Lower leg skin (tissue), 4 donors: ENCODE measurements around the gene SMO. TPM values are rescaled to one million over a fixed set of nuclear protein-coding genes. Genes with fewer than 3 reads are reported as not detected.

Source experiments
- DNase-seq, 2 donors: peaks; one replicate each; pipeline ENCODE4 v3.0.0-alpha.2; 2019; ENCODE audit warnings: low spot score in 2 of 2
- H3K4me3 ChIP-seq: fragments of 200-600 bp; sonication (generic); 2 replicates; pipeline ENCODE4 v1.5.1; 2017; ENCODE audit warnings: mild to moderate bottlenecking, low read depth; ENCODE audit not compliant: poor library complexity, severe bottlenecking
- POLR2A ChIP-seq, 2 donors: fragments of 450-650 bp; IDR thresholded peaks; one replicate each; pipeline ENCODE4 v1.6.1; 2016 to 2017; ENCODE audit warnings: antibody characterized with exemption in 2 of 2, mild to moderate bottlenecking in 1 of 2, moderate library complexity in 1 of 2
- WGBS, 2 donors: methylation state at CpG; one replicate each; pipeline ENCODE4 v1.1.5; 2018; 5-methylcytosine and 5-hydroxymethylcytosine counted together
- intact Hi-C: fragments of 100-400 bp; cut with DNase I; formaldehyde crosslinking; loops from one replicate; pipeline ENCODE4 v1.15.0; 2023; ENCODE audit warnings: low total_unique reads
- total RNA-seq, 4 donors: library from RNA; depleted of rRNA; stranded (reverse); fragments of >200 nt; gene quantifications; one replicate each; pipeline ENCODE4 v1.1.0, GENCODE V29; 2016
- TF ChIP-seq, protein P1 (sequence below), 3 donors: fragments of 450-650 bp; IDR thresholded peaks; one replicate each; pipeline ENCODE4 v1.5.1; 2016; ENCODE audit warnings: antibody characterized with exemption in 3 of 3, mild to moderate bottlenecking in 3 of 3, moderate library complexity in 2 of 3

The SMO gene
- total RNA-seq, 4 donors from 2014 or later = 9.7 to 19.4 (median 14.7) TPM

DNA sequence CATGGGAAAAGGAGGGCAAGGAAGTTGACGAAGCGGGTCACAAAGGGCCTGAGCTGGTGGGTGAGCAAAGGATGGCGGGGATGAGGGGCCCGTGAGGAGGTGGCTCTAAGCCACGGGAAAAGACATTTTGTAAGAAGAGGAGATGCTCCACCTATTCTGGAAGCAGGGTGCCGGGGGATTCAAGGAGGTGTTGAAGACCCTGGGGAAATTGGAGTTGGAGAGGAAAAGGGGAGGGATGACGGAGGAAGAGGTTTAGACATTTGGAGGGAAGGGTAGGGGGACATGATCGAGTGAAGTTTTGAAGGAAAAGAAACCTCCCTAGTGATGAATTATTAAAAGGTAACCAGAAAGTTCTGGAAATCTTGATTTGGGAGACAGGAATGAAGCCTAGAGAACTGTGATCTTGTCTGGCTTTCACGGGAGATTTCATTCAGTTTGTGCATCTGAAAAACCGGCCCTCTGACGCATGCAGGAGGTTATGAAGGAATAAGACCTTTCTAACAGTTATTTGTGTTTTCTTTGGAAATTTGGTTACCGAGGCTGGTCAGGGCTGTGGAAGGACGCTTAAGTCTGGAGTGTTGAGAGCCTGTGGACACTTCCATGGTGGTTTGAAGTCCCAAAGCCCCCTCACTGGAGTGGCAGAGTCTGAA lies 1.4 kb downstream of the SMO start:
- TF ChIP-seq POLR2A (IDR thresholded peaks at IDR 0.05) = no peak
- TF ChIP-seq, protein P1, sequence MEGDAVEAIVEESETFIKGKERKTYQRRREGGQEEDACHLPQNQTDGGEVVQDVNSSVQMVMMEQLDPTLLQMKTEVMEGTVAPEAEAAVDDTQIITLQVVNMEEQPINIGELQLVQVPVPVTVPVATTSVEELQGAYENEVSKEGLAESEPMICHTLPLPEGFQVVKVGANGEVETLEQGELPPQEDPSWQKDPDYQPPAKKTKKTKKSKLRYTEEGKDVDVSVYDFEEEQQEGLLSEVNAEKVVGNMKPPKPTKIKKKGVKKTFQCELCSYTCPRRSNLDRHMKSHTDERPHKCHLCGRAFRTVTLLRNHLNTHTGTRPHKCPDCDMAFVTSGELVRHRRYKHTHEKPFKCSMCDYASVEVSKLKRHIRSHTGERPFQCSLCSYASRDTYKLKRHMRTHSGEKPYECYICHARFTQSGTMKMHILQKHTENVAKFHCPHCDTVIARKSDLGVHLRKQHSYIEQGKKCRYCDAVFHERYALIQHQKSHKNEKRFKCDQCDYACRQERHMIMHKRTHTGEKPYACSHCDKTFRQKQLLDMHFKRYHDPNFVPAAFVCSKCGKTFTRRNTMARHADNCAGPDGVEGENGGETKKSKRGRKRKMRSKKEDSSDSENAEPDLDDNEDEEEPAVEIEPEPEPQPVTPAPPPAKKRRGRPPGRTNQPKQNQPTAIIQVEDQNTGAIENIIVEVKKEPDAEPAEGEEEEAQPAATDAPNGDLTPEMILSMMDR (IDR thresholded peaks at IDR 0.05) = no peak
- peak overlapping the region; percentile 59 for H3K4me3 ChIP-seq
- peak in 1 of 2 donors; percentile 3 for DNase-seq
- WGBS, 2 donors = 33 to 38% methylated on average over 13 of the region's 13 CpGs
- intact Hi-C loops = no loop called here

- no peak for TF ChIP-seq POLR2A (IDR thresholded peaks at IDR 0.05)
- TF ChIP-seq, protein P1 (IDR thresholded peaks at IDR 0.05) = no peak
- intact Hi-C loops = no loop called here
- no peak overlapping the region for H3K4me3 ChIP-seq
- 53 to 70% methylated on average over 3 of the region's 3 CpGs for WGBS, 2 donors
- DNase-seq = peak in 1 of 2 donors; percentile 59
These were observed 2.8 kb downstream of the SMO start for GRCh38 chr7:129191272-129191671.

- WGBS, 2 donors = 87 to 94% methylated on average over 3 of the region's 3 CpGs
- TF ChIP-seq, protein P1 (IDR thresholded peaks at IDR 0.05) = no peak
- TF ChIP-seq POLR2A (IDR thresholded peaks at IDR 0.05) = no peak
- intact Hi-C loops = no loop called here
- no peak overlapping the region for H3K4me3 ChIP-seq
- DNase-seq = no peak
These were observed 5.5 kb downstream of the SMO start for GRCh38 chr7:129193892-129194291.

DNA sequence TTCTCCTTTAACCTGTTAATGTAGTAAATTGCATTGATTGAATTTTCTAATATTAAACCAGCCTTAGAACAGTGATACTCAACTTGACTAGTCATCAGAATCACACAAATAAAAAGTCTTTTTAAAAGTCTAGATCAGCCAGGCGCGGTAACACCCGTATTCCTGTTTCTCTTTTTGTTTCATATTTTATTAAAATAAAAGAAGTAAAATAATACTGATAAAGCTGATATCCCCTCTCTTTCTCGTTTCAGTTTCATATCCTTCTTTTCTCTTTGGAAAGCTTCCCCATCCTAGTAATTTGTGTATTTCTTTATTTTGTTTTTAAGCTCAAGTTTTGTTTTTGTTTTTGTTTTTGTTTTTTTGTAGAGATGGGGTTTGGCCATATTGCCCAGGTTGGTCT lies 9.3 kb downstream of the SMO start:
- no peak overlapping the region for H3K4me3 ChIP-seq
- TF ChIP-seq, protein P1 (IDR thresholded peaks at IDR 0.05) = no peak
- no peak for TF ChIP-seq POLR2A (IDR thresholded peaks at IDR 0.05)
- DNase-seq = no peak
- intact Hi-C loops = no loop called here
- 86 to 87% methylated on average over 4 of the region's 4 CpGs for WGBS, 2 donors

- peak in 1 of 2 donors; percentile 49 for DNase-seq
- H3K4me3 ChIP-seq = no peak overlapping the region
- TF ChIP-seq POLR2A (IDR thresholded peaks at IDR 0.05) = no peak
- TF ChIP-seq, protein P1 (IDR thresholded peaks at IDR 0.05) = no peak
- intact Hi-C loops = no loop called here
- 94 to 95% methylated on average over 4 of the region's 4 CpGs for WGBS, 2 donors
These were observed 11.0 kb downstream of the SMO start for GRCh38 chr7:129199406-129199805.
